Right atrium auricular region (tissue), 2 donors: ENCODE data around the gene LARP6. TPM values are rescaled to one million over a fixed set of nuclear protein-coding genes. Genes with fewer than 3 reads are reported as not detected.
"Not testable (repeated sequence)": the region's sequence is repeated elsewhere in the genome, so short reads cannot be mapped to it uniquely, and the experiment has no call there.

Experiments
- DNase-seq: peaks from one replicate; pipeline ENCODE4 v3.0.0-alpha.2; 2019; ENCODE audit warnings: low spot score
- H3K27ac ChIP-seq, 2 donors: fragments of 200-600 bp; sonication (generic); 1 replicate in 1 of 2; 2 replicates in 1 of 2; pipeline ENCODE4 v1.5.1; 2016 to 2019
- H3K27me3 ChIP-seq, 2 donors: fragments of 200-600 bp; sonication (generic); one replicate each; pipeline versions ENCODE4 v1.5.1 to v1.6.0; 2017 to 2019
- H3K36me3 ChIP-seq: fragments of 200-600 bp; sonication (generic); one replicate; pipeline ENCODE4 v1.5.1; 2016
- H3K4me1 ChIP-seq, 2 donors: fragments of 200-600 bp; sonication (generic); one replicate each; pipeline versions ENCODE4 v1.5.1 to v1.6.0; 2017 to 2019
- H3K4me3 ChIP-seq, 2 donors: fragments of 200-600 bp; sonication (generic); 1 replicate in 1 of 2; 2 replicates in 1 of 2; pipeline ENCODE4 v1.5.1; 2017 to 2019; ENCODE audit warnings: mild to moderate bottlenecking in 1 of 2, moderate library complexity in 1 of 2
- H3K9me3 ChIP-seq, 2 donors: fragments of 200-600 bp; sonication (generic); one replicate each; pipeline ENCODE4 v1.5.1; 2019
- CTCF ChIP-seq, 2 donors: fragments of 200-600 bp; sonication (generic); IDR thresholded peaks; one replicate each; pipeline ENCODE4 v1.5.1; 2019; ENCODE audit warnings: antibody characterized with exemption in 2 of 2
- total RNA-seq, 2 donors: library from RNA; depleted of rRNA; stranded (reverse); fragments of >200 nt; gene quantifications; one replicate each; pipeline ENCODE4 v1.1.0, GENCODE V29; 2016

Gene LARP6
- total RNA-seq, 2 donors from 2014 or later, result 20.2 to 57.8 TPM

DNA sequence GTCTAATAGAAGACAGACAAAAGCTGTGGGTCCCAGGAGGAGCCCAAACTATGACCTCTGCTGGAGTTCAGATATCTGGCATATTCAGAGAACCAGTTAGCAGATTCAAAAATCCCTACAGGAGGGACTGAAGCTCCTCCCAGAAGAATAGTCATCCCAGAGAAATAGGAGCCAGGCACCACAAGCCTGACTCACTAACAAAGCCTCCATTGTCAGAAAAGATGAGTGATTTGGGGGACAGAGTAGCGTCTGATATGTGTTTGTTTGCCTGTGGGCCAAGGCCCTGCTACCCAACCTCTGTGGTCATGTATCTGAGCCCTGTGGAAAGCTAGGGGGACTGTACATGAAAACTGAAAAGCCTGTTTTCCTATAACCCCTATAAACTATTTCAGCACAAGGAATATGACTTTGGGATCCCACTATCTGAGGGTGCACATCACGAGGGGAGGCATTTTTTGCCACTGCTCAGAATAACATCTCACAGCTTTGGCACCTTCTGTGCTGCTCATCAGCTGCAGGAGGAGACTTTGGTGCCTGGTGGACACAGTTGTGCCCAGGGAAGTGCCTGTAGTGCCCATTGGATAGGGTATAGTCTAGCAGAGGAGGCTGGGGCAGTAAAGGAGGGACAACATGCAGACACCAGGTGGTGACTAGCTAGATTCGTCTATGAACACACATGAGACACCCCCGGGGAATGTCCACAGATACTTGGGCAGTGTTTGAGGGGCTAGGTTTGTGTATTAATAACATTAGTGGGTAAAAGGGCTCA lies 9.7 kb upstream of the LARP6 start:
- Histone ChIP-seq H3K4me1 (peaks cover 0 to 25% of the 10 kb centered on the region in 2 donors), H3K9me3 (no peaks in the 10 kb centered on the region), H3K27me3 (no peaks in the 10 kb centered on the region), H3K4me3 (no peak overlapping the region), H3K36me3 (no peaks in the 10 kb centered on the region), H3K27ac (peak overlapping the region; percentile 56 to 77)
- peak; percentile 76 for DNase-seq
- TF ChIP-seq CTCF (IDR thresholded peaks at IDR 0.05), result no peak

DNA sequence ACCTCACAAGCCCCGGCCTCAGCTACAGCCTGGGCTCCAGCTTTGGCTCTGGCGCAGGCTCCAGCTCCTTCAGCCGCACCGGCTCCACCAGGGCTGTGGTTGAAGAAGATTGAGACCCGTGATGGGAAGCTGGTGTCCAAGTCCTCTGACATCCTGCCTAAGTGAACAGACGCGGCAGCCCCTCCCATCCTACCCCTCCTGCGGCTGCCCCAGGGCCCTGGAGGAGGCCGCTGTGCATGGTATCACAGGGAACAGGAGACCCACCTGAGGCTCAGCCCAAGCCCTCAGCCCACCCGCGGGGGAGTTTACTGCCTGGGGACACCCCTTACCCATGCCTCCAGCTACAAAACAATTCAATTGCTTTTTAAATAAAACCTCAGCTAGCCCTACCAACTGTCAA lies 6.0 kb upstream of the LARP6 start:
- Histone ChIP-seq H3K27me3 (no peaks in the 10 kb centered on the region), H3K9me3 (no peaks in the 10 kb centered on the region), H3K27ac (no peak overlapping the region), H3K36me3 (no peaks in the 10 kb centered on the region), H3K4me1 (peaks cover 0 to 37% of the 10 kb centered on the region in 2 donors), H3K4me3 (no peak overlapping the region)
- no peak for TF ChIP-seq CTCF (IDR thresholded peaks at IDR 0.05)
- DNase-seq, result no peak

GRCh38 chr15:70859322-70859908 lies 5.5 kb upstream of the LARP6 start:
- no peak for DNase-seq
- no peaks in the 10 kb centered on the region for H3K9me3 ChIP-seq
- no peak for TF ChIP-seq CTCF (IDR thresholded peaks at IDR 0.05)
- H3K36me3 ChIP-seq, result no peaks in the 10 kb centered on the region
- peaks cover 0 to 37% of the 10 kb centered on the region in 2 donors for H3K4me1 ChIP-seq
- H3K4me3 ChIP-seq, result no peak overlapping the region
- H3K27me3 ChIP-seq, result no peaks in the 10 kb centered on the region
- H3K27ac ChIP-seq, result peak overlapping the region in 1 of 2 donors; percentile 11

GRCh38 chr15:70858614-70859321 lies 4.8 kb upstream of the LARP6 start:
- not testable (repeated sequence) for H3K4me3 ChIP-seq, H3K9me3 ChIP-seq, DNase-seq, H3K27me3 ChIP-seq, H3K36me3 ChIP-seq
- Histone ChIP-seq H3K4me1 (peaks cover 0 to 37% of the 10 kb centered on the region in 2 donors), H3K27ac (peak overlapping the region; percentile 6 to 11)

- Histone ChIP-seq H3K27ac (peak overlapping the region; percentile 71 to 78), H3K36me3 (no peaks in the 10 kb centered on the region), H3K4me1 (peaks cover 0 to 44% of the 10 kb centered on the region in 2 donors), H3K4me3 (no peak overlapping the region), H3K9me3 (no peaks in the 10 kb centered on the region), H3K27me3 (no peaks in the 10 kb centered on the region)
- no peak for TF ChIP-seq CTCF (IDR thresholded peaks at IDR 0.05)
- DNase-seq, result no peak
Observed at GRCh38 chr15:70857562-70858285, 3.8 kb upstream of the LARP6 start.
